ENCODE data around the gene SYCE1L.

SYCE1L gene

GRCh38 chr16:77221482-77221881 lies 22.3 kb downstream of the SYCE1L start:
- H3K4me3 ChIP-seq (ENCODE audit: low read length) = no peak overlapping the region
- H3K27ac ChIP-seq (ENCODE audit: low read depth, low read length) = no peak overlapping the region
- H3K27me3 ChIP-seq (ENCODE audit: control insufficient read depth, low read length) = no peaks in the 10 kb centered on the region

GRCh38 chr16:77223184-77223583 lies 24.0 kb downstream of the SYCE1L start:
- no peak overlapping the region for H3K27ac ChIP-seq (ENCODE audit: low read depth, low read length)
- no peaks in the 10 kb centered on the region for H3K4me1 ChIP-seq (ENCODE audit: control insufficient read depth, low read length)
- no peak overlapping the region for H3K4me3 ChIP-seq (ENCODE audit: low read length)
- no peaks in the 10 kb centered on the region for H3K9me3 ChIP-seq (ENCODE audit: control insufficient read depth, insufficient read depth, low read length)
- TF ChIP-seq EZH2phosphoT487 (IDR thresholded peaks at IDR 0.05; ENCODE audit: borderline replicate concordance, low read length) = no peak
- peak; percentile 77 for TF ChIP-seq CTCF (IDR thresholded peaks at IDR 0.05; ENCODE audit: low read depth, low read length, poor library complexity, severe bottlenecking)
- H3K79me2 ChIP-seq (ENCODE audit: control insufficient read depth, low read length) = no peaks in the 10 kb centered on the region
- no peaks in the 10 kb centered on the region for H3F3A ChIP-seq (ENCODE audit: control insufficient read depth, insufficient read depth)
- H3K4me2 ChIP-seq (ENCODE audit: low read length) = no peak overlapping the region
- no peaks in the 10 kb centered on the region for H4K20me1 ChIP-seq (ENCODE audit: control insufficient read depth, insufficient read depth, low read depth, low read length)
- H3K27me3 ChIP-seq (ENCODE audit: control insufficient read depth, low read length) = peaks cover 6% of the 10 kb centered on the region
- H3K36me3 ChIP-seq (ENCODE audit: control insufficient read depth, low read length) = no peaks in the 10 kb centered on the region
- no peaks in the 10 kb centered on the region for H3K9me2 ChIP-seq (replicated peaks; ENCODE audit: control insufficient read depth, low read length)

More at GRCh38 chr16:77221482-77221881, 22.3 kb downstream of the SYCE1L start:
- Histone ChIP-seq H3K9me3 (ENCODE audit: control insufficient read depth, insufficient read depth, low read length) (no peaks in the 10 kb centered on the region), H3F3A (ENCODE audit: control insufficient read depth, insufficient read depth) (no peaks in the 10 kb centered on the region), H3K36me3 (ENCODE audit: control insufficient read depth, low read length) (no peaks in the 10 kb centered on the region), H3K79me2 (ENCODE audit: control insufficient read depth, low read length) (no peaks in the 10 kb centered on the region), H4K20me1 (ENCODE audit: control insufficient read depth, insufficient read depth, low read depth, low read length) (no peaks in the 10 kb centered on the region), H3K9me2 (replicated peaks; ENCODE audit: control insufficient read depth, low read length) (no peaks in the 10 kb centered on the region), H3K4me2 (ENCODE audit: low read length) (no peak overlapping the region), H3K4me1 (ENCODE audit: control insufficient read depth, low read length) (no peaks in the 10 kb centered on the region)
- no peak for TF ChIP-seq EZH2phosphoT487 (IDR thresholded peaks at IDR 0.05; ENCODE audit: borderline replicate concordance, low read length)
- no peak for TF ChIP-seq CTCF (IDR thresholded peaks at IDR 0.05; ENCODE audit: low read depth, low read length, poor library complexity, severe bottlenecking)

GRCh38 chr16:77225182-77225581 lies 26.0 kb downstream of the SYCE1L start:
- no peak overlapping the region for H3K27ac ChIP-seq (ENCODE audit: low read depth, low read length)
- no peaks in the 10 kb centered on the region for H4K20me1 ChIP-seq (ENCODE audit: control insufficient read depth, insufficient read depth, low read depth, low read length)
- H3K4me2 ChIP-seq (ENCODE audit: low read length) = no peak overlapping the region
- H3F3A ChIP-seq (ENCODE audit: control insufficient read depth, insufficient read depth) = no peaks in the 10 kb centered on the region
- H3K9me3 ChIP-seq (ENCODE audit: control insufficient read depth, insufficient read depth, low read length) = no peaks in the 10 kb centered on the region
- H3K36me3 ChIP-seq (ENCODE audit: control insufficient read depth, low read length) = no peaks in the 10 kb centered on the region
- TF ChIP-seq CTCF (IDR thresholded peaks at IDR 0.05; ENCODE audit: low read depth, low read length, poor library complexity, severe bottlenecking) = no peak
- no peak for TF ChIP-seq EZH2phosphoT487 (IDR thresholded peaks at IDR 0.05; ENCODE audit: borderline replicate concordance, low read length)
- no peaks in the 10 kb centered on the region for H3K9me2 ChIP-seq (replicated peaks; ENCODE audit: control insufficient read depth, low read length)
- H3K4me3 ChIP-seq (ENCODE audit: low read length) = no peak overlapping the region
- H3K4me1 ChIP-seq (ENCODE audit: control insufficient read depth, low read length) = no peaks in the 10 kb centered on the region
- H3K27me3 ChIP-seq (ENCODE audit: control insufficient read depth, low read length) = peaks cover 12% of the 10 kb centered on the region
- no peaks in the 10 kb centered on the region for H3K79me2 ChIP-seq (ENCODE audit: control insufficient read depth, low read length)

GRCh38 chr16:77227745-77228144 lies 28.5 kb downstream of the SYCE1L start:
- H4K20me1 ChIP-seq (ENCODE audit: control insufficient read depth, insufficient read depth, low read depth, low read length) = no peaks in the 10 kb centered on the region
- TF ChIP-seq EZH2phosphoT487 (IDR thresholded peaks at IDR 0.05; ENCODE audit: borderline replicate concordance, low read length) = no peak
- TF ChIP-seq CTCF (IDR thresholded peaks at IDR 0.05; ENCODE audit: low read depth, low read length, poor library complexity, severe bottlenecking) = no peak
- no peaks in the 10 kb centered on the region for H3K79me2 ChIP-seq (ENCODE audit: control insufficient read depth, low read length)
- H3K27me3 ChIP-seq (ENCODE audit: control insufficient read depth, low read length) = peaks cover 12% of the 10 kb centered on the region
- no peaks in the 10 kb centered on the region for H3F3A ChIP-seq (ENCODE audit: control insufficient read depth, insufficient read depth)
- H3K4me1 ChIP-seq (ENCODE audit: control insufficient read depth, low read length) = no peaks in the 10 kb centered on the region
- no peaks in the 10 kb centered on the region for H3K9me2 ChIP-seq (replicated peaks; ENCODE audit: control insufficient read depth, low read length)
- H3K4me3 ChIP-seq (ENCODE audit: low read length) = no peak overlapping the region
- H3K27ac ChIP-seq (ENCODE audit: low read depth, low read length) = no peak overlapping the region
- no peaks in the 10 kb centered on the region for H3K36me3 ChIP-seq (ENCODE audit: control insufficient read depth, low read length)
- no peak overlapping the region for H3K4me2 ChIP-seq (ENCODE audit: low read length)
- no peaks in the 10 kb centered on the region for H3K9me3 ChIP-seq (ENCODE audit: control insufficient read depth, insufficient read depth, low read length)
